ENCODE measurements around the gene CCDC7. TPM values are rescaled to one million over a fixed set of nuclear protein-coding genes. Genes with fewer than 3 reads are reported as not detected.

CCDC7 gene
- total RNA-seq, 4 donors from 2014 or later: 34.1 to 114 (median 93.6) TPM

DNA sequence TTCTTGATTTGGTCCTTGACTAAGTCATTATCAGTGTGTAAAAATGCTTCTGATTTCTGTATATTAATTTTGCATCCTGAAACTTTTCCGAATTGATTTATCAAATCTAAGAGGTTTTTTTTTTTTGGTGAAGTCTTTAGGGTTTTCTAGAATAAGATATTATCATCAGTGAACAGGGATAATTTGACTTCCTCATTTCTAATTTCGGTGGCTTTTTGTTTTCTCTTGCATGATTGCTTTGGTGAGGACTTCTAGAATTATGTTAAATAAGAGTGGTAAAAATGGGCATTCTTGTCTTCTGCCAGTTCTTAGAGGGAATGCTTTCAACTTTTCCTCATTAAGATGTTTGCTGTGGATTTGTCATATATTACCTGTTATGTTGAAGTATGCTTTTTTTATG, 170.5 kb downstream of the CCDC7 start:
- H3K27ac ChIP-seq: no peak overlapping the region
- no peaks in the 10 kb centered on the region for H3K9me3 ChIP-seq
- DNase-seq: no peak
- TF ChIP-seq, protein P1, sequence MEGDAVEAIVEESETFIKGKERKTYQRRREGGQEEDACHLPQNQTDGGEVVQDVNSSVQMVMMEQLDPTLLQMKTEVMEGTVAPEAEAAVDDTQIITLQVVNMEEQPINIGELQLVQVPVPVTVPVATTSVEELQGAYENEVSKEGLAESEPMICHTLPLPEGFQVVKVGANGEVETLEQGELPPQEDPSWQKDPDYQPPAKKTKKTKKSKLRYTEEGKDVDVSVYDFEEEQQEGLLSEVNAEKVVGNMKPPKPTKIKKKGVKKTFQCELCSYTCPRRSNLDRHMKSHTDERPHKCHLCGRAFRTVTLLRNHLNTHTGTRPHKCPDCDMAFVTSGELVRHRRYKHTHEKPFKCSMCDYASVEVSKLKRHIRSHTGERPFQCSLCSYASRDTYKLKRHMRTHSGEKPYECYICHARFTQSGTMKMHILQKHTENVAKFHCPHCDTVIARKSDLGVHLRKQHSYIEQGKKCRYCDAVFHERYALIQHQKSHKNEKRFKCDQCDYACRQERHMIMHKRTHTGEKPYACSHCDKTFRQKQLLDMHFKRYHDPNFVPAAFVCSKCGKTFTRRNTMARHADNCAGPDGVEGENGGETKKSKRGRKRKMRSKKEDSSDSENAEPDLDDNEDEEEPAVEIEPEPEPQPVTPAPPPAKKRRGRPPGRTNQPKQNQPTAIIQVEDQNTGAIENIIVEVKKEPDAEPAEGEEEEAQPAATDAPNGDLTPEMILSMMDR (IDR thresholded peaks at IDR 0.05): no peak
- no peak for TF ChIP-seq POLR2A (IDR thresholded peaks at IDR 0.05)
- H3K4me3 ChIP-seq: no peak overlapping the region
- no peaks in the 10 kb centered on the region for H3K27me3 ChIP-seq
- H3K4me1 ChIP-seq: no peaks in the 10 kb centered on the region
- intact Hi-C loops (cut with DNase I; ENCODE audit: low total_unique reads): no loop called here
- H3K36me3 ChIP-seq: no peaks in the 10 kb centered on the region

DNA sequence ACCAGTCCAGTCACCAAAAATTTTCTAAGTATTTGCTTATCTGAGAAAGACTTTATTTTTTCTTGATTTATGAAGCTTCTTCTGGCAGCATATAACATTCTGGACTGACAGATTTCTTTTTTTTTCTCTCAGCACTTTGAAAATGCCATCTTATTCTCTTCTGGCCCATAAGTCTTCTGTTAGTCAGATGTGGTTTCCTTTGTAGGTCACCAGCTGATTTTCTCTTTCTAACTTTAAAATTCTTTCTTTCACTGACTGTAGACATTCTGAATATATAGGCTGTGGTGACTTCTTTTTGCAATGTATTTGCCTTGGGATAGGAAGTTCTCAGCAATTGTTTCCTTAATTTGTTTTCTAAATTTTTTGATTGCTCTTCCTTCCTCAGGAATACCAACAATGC, 172.5 kb downstream of the CCDC7 start:
- Histone ChIP-seq H3K27me3 (no peaks in the 10 kb centered on the region), H3K36me3 (no peaks in the 10 kb centered on the region), H3K4me3 (no peak overlapping the region), H3K9me3 (no peaks in the 10 kb centered on the region), H3K4me1 (no peaks in the 10 kb centered on the region), H3K27ac (no peak overlapping the region)
- intact Hi-C loops (cut with DNase I; ENCODE audit: low total_unique reads): no loop called here
- DNase-seq: no peak
- TF ChIP-seq, protein P1 (IDR thresholded peaks at IDR 0.05): no peak
- TF ChIP-seq POLR2A (IDR thresholded peaks at IDR 0.05): no peak

DNA sequence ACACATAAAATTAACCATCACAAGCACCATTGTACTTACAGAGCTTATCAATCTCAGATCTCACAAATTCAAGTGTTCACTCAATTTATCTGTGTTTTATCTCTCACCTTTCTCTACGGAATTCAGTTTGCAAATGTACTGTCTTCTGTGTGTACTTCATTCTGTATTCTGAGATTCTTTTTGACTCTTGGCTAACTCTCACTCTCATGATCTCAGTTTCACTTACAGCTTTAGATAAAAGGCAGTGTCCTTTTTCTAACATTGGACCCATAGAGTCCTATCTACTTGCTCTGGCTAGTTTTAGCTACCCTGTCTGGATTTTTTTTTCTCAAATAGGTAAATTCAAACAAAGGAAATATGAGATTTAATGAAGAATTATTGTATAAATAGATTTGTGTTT, 176.0 kb downstream of the CCDC7 start:
- no peaks in the 10 kb centered on the region for H3K36me3 ChIP-seq
- no peaks in the 10 kb centered on the region for H3K4me1 ChIP-seq
- peaks cover 0 to 5% of the 10 kb centered on the region in 2 donors for H3K9me3 ChIP-seq
- H3K4me3 ChIP-seq: no peak overlapping the region
- no peak overlapping the region for H3K27ac ChIP-seq
- H3K27me3 ChIP-seq: no peaks in the 10 kb centered on the region
- DNase-seq: no peak
- intact Hi-C loops (cut with DNase I; ENCODE audit: low total_unique reads): no loop called here
- TF ChIP-seq POLR2A (IDR thresholded peaks at IDR 0.05): no peak
- TF ChIP-seq, protein P1 (IDR thresholded peaks at IDR 0.05): no peak

DNA sequence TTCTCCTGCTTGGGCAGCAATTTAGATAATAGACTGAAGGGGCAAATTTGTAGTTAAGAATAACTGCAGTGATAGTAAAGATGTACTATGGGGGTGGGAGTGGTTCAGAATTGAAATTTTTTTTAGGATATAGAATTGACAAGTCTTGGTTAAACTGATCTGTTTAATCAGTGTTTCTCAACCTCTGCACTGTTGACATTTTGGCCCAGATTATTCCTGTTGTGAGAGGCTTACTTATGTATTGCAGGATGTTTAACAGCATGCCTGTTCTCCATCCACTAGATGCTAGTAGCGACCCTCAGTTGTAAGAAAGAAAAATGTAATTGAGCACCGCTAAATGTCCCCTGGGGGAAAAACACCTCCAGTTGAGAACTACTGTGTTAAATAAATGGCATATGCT, 176.5 kb downstream of the CCDC7 start:
- Histone ChIP-seq H3K27me3 (no peaks in the 10 kb centered on the region), H3K4me3 (no peak overlapping the region), H3K4me1 (no peaks in the 10 kb centered on the region), H3K27ac (no peak overlapping the region), H3K9me3 (peaks cover 0 to 5% of the 10 kb centered on the region in 2 donors), H3K36me3 (no peaks in the 10 kb centered on the region)
- TF ChIP-seq POLR2A (IDR thresholded peaks at IDR 0.05): no peak
- TF ChIP-seq, protein P1 (IDR thresholded peaks at IDR 0.05): no peak
- no peak for DNase-seq
- intact Hi-C loops (cut with DNase I; ENCODE audit: low total_unique reads): no loop called here

DNA sequence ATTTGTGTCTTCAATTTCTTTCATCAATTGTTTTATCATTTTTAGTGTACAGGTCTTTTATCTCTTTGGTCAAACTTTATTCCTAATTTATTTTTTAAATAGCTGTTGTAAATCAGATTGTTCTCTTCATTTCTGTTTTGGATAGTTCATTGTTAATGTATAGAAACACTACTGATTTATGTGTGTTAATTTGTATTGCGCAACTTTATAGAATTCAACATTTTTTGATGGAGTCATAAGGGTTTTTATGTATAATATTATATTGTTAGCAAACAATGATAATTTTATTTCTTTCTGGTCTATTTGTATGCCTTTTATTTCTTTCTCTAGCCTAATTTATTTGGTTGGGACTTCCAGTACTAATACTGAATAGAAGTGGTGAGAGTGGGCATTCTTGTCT, 181.2 kb downstream of the CCDC7 start:
- Histone ChIP-seq H3K9me3 (peaks cover 0 to 5% of the 10 kb centered on the region in 2 donors), H3K4me3 (no peak overlapping the region), H3K27me3 (no peaks in the 10 kb centered on the region), H3K36me3 (no peaks in the 10 kb centered on the region), H3K4me1 (no peaks in the 10 kb centered on the region), H3K27ac (no peak overlapping the region)
- intact Hi-C loops (cut with DNase I; ENCODE audit: low total_unique reads): no loop called here
- no peak for DNase-seq
- TF ChIP-seq, protein P1 (IDR thresholded peaks at IDR 0.05): no peak
- no peak for TF ChIP-seq POLR2A (IDR thresholded peaks at IDR 0.05)
